Astrocyte (in vitro differentiated cells and primary cell): Measurements from ENCODE around the gene CCDC6. TPM values are rescaled to one million over a fixed set of nuclear protein-coding genes. Genes with fewer than 3 reads are reported as not detected.
"Not testable (repeated sequence)": the region's sequence is repeated elsewhere in the genome, so short reads cannot be mapped to it uniquely, and the experiment has no call there.

Experiments
- DNase-seq: peaks from one replicate; pipeline ENCODE4 v3.0.0-alpha.2; 2010; ENCODE audit warnings: low read depth
- FAIRE-seq: peaks from 2 replicates; lab custom pipeline; 2011; peaks lifted over from hg19 to GRCh38; lab: Jason Lieb, UNC
- H2AFZ ChIP-seq: 2 replicates; pipeline ENCODE4 v1.6.0; 2012; ENCODE audit warnings: low read depth, low read length, inconsistent platforms
- H3K27ac ChIP-seq: 2 replicates; pipeline ENCODE4 v1.5.1; 2011; ENCODE audit warnings: low read depth, low read length, inconsistent platforms
- H3K27me3 ChIP-seq: 2 replicates; pipeline ENCODE4 v1.6.0; 2011; ENCODE audit warnings: low read length, inconsistent platforms; ENCODE audit not compliant: insufficient read depth
- H3K36me3 ChIP-seq: 2 replicates; pipeline ENCODE4 v1.5.1; 2011; ENCODE audit warnings: low read length, inconsistent platforms; ENCODE audit not compliant: insufficient read depth
- H3K4me1 ChIP-seq: 2 replicates; pipeline ENCODE4 v1.5.1; 2011; ENCODE audit warnings: low read length, inconsistent platforms; ENCODE audit not compliant: insufficient read depth
- H3K4me2 ChIP-seq: 2 replicates; pipeline ENCODE4 v1.6.0; 2012; ENCODE audit warnings: low read length, inconsistent platforms
- H3K4me3 ChIP-seq: 2 replicates; pipeline ENCODE4 v1.5.1; 2011; ENCODE audit warnings: low read depth, mild to moderate bottlenecking, low read length, inconsistent platforms; ENCODE audit not compliant: insufficient read depth
- H3K79me2 ChIP-seq: 2 replicates; pipeline ENCODE4 v1.6.0; 2012; ENCODE audit warnings: mild to moderate bottlenecking, low read length, inconsistent platforms; ENCODE audit not compliant: insufficient read depth
- H3K9ac ChIP-seq: 2 replicates; pipeline ENCODE4 v1.6.0; 2012; ENCODE audit warnings: mild to moderate bottlenecking, low read length, inconsistent platforms
- H3K9me3 ChIP-seq: 2 replicates; pipeline ENCODE4 v1.5.1; 2012; ENCODE audit warnings: low read depth, mild to moderate bottlenecking, low read length, inconsistent platforms; ENCODE audit not compliant: insufficient read depth
- H4K20me1 ChIP-seq: 2 replicates; pipeline ENCODE4 v1.6.0; 2012; ENCODE audit warnings: low read length, inconsistent platforms; ENCODE audit not compliant: insufficient read depth
- H3K27ac Mint-ChIP-seq: one replicate; pipeline ENCODE4 v1.8.0; 2021; ENCODE audit warnings: mild to moderate bottlenecking, mixed read lengths; ENCODE audit not compliant: unreplicated experiment
- H3K27me3 Mint-ChIP-seq: one replicate; pipeline ENCODE4 v1.8.0; 2021; ENCODE audit warnings: low read depth, mixed read lengths; ENCODE audit not compliant: unreplicated experiment
- H3K36me3 Mint-ChIP-seq: one replicate; pipeline ENCODE4 v1.8.0; 2021; ENCODE audit warnings: low read depth, mixed read lengths; ENCODE audit not compliant: unreplicated experiment
- H3K4me1 Mint-ChIP-seq: one replicate; pipeline ENCODE4 v1.8.0; 2021; ENCODE audit warnings: low read depth, mixed read lengths; ENCODE audit not compliant: unreplicated experiment
- H3K4me3 Mint-ChIP-seq: one replicate; pipeline ENCODE4 v1.8.0; 2021; ENCODE audit warnings: mild to moderate bottlenecking, moderate library complexity, mixed read lengths; ENCODE audit not compliant: unreplicated experiment
- H3K9me3 Mint-ChIP-seq: one replicate; pipeline ENCODE4 v1.8.0; 2021; ENCODE audit warnings: mild to moderate bottlenecking, mixed read lengths; ENCODE audit not compliant: unreplicated experiment
- CTCF ChIP-seq: IDR thresholded peaks from 2 replicates; pipeline ENCODE4 v1.5.1; 2011; ENCODE audit warnings: low read depth, mild to moderate bottlenecking, inconsistent platforms, low read length, moderate library complexity; ENCODE audit not compliant: insufficient read depth
- EZH2 ChIP-seq: IDR thresholded peaks from 2 replicates; pipeline ENCODE4 v1.6.1; 2012; ENCODE audit warnings: mild to moderate bottlenecking, low read length, inconsistent platforms; ENCODE audit not compliant: insufficient read depth
- total RNA-seq: library from RNA; stranded (reverse); gene quantifications from 2 replicates; pipeline ENCODE4 v1.2.1, GENCODE V29; 2021

The CCDC6 gene
- total RNA-seq, 1 donor from 2014 or later = 69.4 TPM

- H3K4me3 ChIP-seq, H3K4me1 Mint-ChIP-seq, H3K9me3 Mint-ChIP-seq, H3K27me3 Mint-ChIP-seq, H3K9ac ChIP-seq, H3K4me2 ChIP-seq, H3K4me3 Mint-ChIP-seq, H3K79me2 ChIP-seq, H3K27ac ChIP-seq, H3K9me3 ChIP-seq, H4K20me1 ChIP-seq, DNase-seq, H3K27me3 ChIP-seq, H3K27ac Mint-ChIP-seq, H3K4me1 ChIP-seq, H2AFZ ChIP-seq, H3K36me3 Mint-ChIP-seq: not testable (repeated sequence)
- peaks cover 22% of the 10 kb centered on the region for H3K36me3 ChIP-seq
- peak; percentile 32 for FAIRE-seq
Measured at GRCh38 chr10:59788914-59789313, 117.4 kb downstream of the CCDC6 start.

- not testable (repeated sequence) for H3K4me3 ChIP-seq, H3K36me3 Mint-ChIP-seq, H3K4me2 ChIP-seq, H3K4me3 Mint-ChIP-seq, H4K20me1 ChIP-seq, H3K9me3 ChIP-seq, H3K4me1 Mint-ChIP-seq, H3K27ac ChIP-seq, FAIRE-seq, H2AFZ ChIP-seq, H3K27me3 Mint-ChIP-seq, H3K79me2 ChIP-seq, H3K27ac Mint-ChIP-seq, H3K9ac ChIP-seq, H3K27me3 ChIP-seq, H3K9me3 Mint-ChIP-seq, H3K4me1 ChIP-seq, DNase-seq
- H3K36me3 ChIP-seq = peaks cover 15% of the 10 kb centered on the region
Measured at GRCh38 chr10:59787032-59787431, 119.3 kb downstream of the CCDC6 start.

- H3K9ac ChIP-seq, H3K36me3 Mint-ChIP-seq, FAIRE-seq: not testable (repeated sequence)
Measured at GRCh38 chr10:59785476-59785875, 120.9 kb downstream of the CCDC6 start.

GRCh38 chr10:59781511-59781910 is 124.8 kb downstream of the CCDC6 start:
- FAIRE-seq (no peak), DNase-seq (no peak)
- Histone ChIP-seq H3K36me3 (no peaks in the 10 kb centered on the region), H3K4me1 (peaks cover 10% of the 10 kb centered on the region), H2AFZ (no peak overlapping the region), H3K9me3 (no peaks in the 10 kb centered on the region), H4K20me1 (no peaks in the 10 kb centered on the region), H3K9ac (no peak overlapping the region), H3K4me2 (no peak overlapping the region), H3K27ac (no peak overlapping the region), H3K4me3 (no peak overlapping the region), H3K79me2 (no peaks in the 10 kb centered on the region), H3K27me3 (no peaks in the 10 kb centered on the region)
- no peaks in the 10 kb centered on the region for H3K27me3 Mint-ChIP-seq
- TF ChIP-seq CTCF (no peak), EZH2 (no peak)
- H3K27ac Mint-ChIP-seq = no peak overlapping the region
- no peaks in the 10 kb centered on the region for H3K36me3 Mint-ChIP-seq
- H3K4me1 Mint-ChIP-seq = peaks cover 15% of the 10 kb centered on the region
- no peak overlapping the region for H3K4me3 Mint-ChIP-seq
- H3K9me3 Mint-ChIP-seq = no peaks in the 10 kb centered on the region

More at GRCh38 chr10:59785476-59785875, 120.9 kb downstream of the CCDC6 start:
- not testable (repeated sequence) for H3K27me3 Mint-ChIP-seq, H3K4me3 Mint-ChIP-seq, H3K4me2 ChIP-seq, H3K4me1 Mint-ChIP-seq, H3K36me3 ChIP-seq, H3K27me3 ChIP-seq, H3K4me3 ChIP-seq, H3K9me3 Mint-ChIP-seq, H3K27ac Mint-ChIP-seq, H3K9me3 ChIP-seq, H3K4me1 ChIP-seq, H2AFZ ChIP-seq, H4K20me1 ChIP-seq, H3K79me2 ChIP-seq, H3K27ac ChIP-seq, DNase-seq
